ENCODE data around the gene PHAF1.

DNA sequence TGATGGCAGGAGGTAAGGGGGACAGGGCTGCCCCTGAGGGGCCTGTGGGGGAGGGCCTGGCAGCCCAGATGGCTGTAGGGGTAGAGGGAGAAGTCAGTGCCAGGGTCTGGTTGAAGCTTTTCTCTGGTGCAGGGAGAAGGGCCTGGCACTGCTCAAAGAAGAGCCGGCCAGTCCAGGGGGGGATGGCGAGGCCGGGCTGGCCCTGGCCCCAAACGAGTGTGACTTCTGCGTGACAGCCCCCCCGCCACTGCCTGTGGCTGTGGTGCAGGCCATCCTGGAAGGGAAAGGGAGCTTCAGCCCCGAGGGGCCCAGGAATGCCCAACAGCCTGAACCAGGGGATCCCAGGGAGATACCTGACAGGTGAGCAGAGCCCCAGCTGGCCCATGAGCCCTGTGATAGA lies 57.8 kb downstream of the PHAF1 start:
- TF ChIP-seq, protein P1, sequence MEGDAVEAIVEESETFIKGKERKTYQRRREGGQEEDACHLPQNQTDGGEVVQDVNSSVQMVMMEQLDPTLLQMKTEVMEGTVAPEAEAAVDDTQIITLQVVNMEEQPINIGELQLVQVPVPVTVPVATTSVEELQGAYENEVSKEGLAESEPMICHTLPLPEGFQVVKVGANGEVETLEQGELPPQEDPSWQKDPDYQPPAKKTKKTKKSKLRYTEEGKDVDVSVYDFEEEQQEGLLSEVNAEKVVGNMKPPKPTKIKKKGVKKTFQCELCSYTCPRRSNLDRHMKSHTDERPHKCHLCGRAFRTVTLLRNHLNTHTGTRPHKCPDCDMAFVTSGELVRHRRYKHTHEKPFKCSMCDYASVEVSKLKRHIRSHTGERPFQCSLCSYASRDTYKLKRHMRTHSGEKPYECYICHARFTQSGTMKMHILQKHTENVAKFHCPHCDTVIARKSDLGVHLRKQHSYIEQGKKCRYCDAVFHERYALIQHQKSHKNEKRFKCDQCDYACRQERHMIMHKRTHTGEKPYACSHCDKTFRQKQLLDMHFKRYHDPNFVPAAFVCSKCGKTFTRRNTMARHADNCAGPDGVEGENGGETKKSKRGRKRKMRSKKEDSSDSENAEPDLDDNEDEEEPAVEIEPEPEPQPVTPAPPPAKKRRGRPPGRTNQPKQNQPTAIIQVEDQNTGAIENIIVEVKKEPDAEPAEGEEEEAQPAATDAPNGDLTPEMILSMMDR (IDR thresholded peaks at IDR 0.05; ENCODE audit: insufficient read depth, low read length), result no peak
- TF ChIP-seq, protein P2, sequence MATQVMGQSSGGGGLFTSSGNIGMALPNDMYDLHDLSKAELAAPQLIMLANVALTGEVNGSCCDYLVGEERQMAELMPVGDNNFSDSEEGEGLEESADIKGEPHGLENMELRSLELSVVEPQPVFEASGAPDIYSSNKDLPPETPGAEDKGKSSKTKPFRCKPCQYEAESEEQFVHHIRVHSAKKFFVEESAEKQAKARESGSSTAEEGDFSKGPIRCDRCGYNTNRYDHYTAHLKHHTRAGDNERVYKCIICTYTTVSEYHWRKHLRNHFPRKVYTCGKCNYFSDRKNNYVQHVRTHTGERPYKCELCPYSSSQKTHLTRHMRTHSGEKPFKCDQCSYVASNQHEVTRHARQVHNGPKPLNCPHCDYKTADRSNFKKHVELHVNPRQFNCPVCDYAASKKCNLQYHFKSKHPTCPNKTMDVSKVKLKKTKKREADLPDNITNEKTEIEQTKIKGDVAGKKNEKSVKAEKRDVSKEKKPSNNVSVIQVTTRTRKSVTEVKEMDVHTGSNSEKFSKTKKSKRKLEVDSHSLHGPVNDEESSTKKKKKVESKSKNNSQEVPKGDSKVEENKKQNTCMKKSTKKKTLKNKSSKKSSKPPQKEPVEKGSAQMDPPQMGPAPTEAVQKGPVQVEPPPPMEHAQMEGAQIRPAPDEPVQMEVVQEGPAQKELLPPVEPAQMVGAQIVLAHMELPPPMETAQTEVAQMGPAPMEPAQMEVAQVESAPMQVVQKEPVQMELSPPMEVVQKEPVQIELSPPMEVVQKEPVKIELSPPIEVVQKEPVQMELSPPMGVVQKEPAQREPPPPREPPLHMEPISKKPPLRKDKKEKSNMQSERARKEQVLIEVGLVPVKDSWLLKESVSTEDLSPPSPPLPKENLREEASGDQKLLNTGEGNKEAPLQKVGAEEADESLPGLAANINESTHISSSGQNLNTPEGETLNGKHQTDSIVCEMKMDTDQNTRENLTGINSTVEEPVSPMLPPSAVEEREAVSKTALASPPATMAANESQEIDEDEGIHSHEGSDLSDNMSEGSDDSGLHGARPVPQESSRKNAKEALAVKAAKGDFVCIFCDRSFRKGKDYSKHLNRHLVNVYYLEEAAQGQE (IDR thresholded peaks at IDR 0.05; ENCODE audit: insufficient replicate concordance, low read depth), result no peak
- TF ChIP-seq GABPA (IDR thresholded peaks at IDR 0.05; ENCODE audit: low read depth), result no peak

Measured in HL-60 (cell line).